HG03558 (cell line): Measurements from ENCODE around the gene VEGFA.

Source experiments
- ATAC-seq: cut with Tn5 transposase; IDR thresholded peaks from one replicate; pipeline ENCODE4 v1.9.1; 2021; ENCODE audit warnings: moderate number of reproducible peaks; ENCODE audit not compliant: unreplicated experiment; ENCODE audit errors: extremely low read depth

The VEGFA gene

GRCh38 chr6:43769526-43770371, at the start of gene VEGFA:
Gene VEGFA, plus strand, starts transcription at chr6:43770211.
- peak; percentile 34 for ATAC-seq

- no peak for ATAC-seq
Observed at GRCh38 chr6:43720999-43721398, 49.0 kb upstream of the VEGFA start.

- no peak for ATAC-seq
Observed at GRCh38 chr6:43722920-43723545, 47.0 kb upstream of the VEGFA start.

GRCh38 chr6:43723737-43724295, 46.2 kb upstream of the VEGFA start:
- ATAC-seq = no peak

- no peak for ATAC-seq
Observed at GRCh38 chr6:43724354-43724753, 45.7 kb upstream of the VEGFA start.

GRCh38 chr6:43724914-43725642, 44.9 kb upstream of the VEGFA start:
- ATAC-seq = peak; percentile 59

GRCh38 chr6:43725643-43726580, 44.1 kb upstream of the VEGFA start:
- ATAC-seq = no peak

GRCh38 chr6:43727634-43728033, 42.4 kb upstream of the VEGFA start:
- no peak for ATAC-seq

GRCh38 chr6:43728586-43728985, 41.4 kb upstream of the VEGFA start:
- no peak for ATAC-seq

GRCh38 chr6:43729537-43729936, 40.5 kb upstream of the VEGFA start:
- no peak for ATAC-seq

GRCh38 chr6:43730634-43731033, 39.4 kb upstream of the VEGFA start:
- ATAC-seq = no peak

GRCh38 chr6:43733471-43734293, 36.3 kb upstream of the VEGFA start:
- ATAC-seq = peak; percentile 68

- ATAC-seq = no peak
Observed at GRCh38 chr6:43734294-43734665, 35.7 kb upstream of the VEGFA start.

- no peak for ATAC-seq
Observed at GRCh38 chr6:43735642-43736199, 34.3 kb upstream of the VEGFA start.

- ATAC-seq = no peak
Observed at GRCh38 chr6:43736211-43736786, 33.7 kb upstream of the VEGFA start.

- ATAC-seq = no peak
Observed at GRCh38 chr6:43736844-43737243, 33.2 kb upstream of the VEGFA start.

GRCh38 chr6:43737272-43738081, 32.5 kb upstream of the VEGFA start:
- no peak for ATAC-seq
